ENCODE data around the gene ME1.
A peak's percentile ranks its signal among the peaks of the same experiment; 100 is the strongest.
"Not testable (repeated sequence)": the region's sequence is repeated elsewhere in the genome, so short reads cannot be mapped to it uniquely, and the experiment has no call there.

ME1 gene

GRCh38 chr6:83292900-83293843, 137.7 kb downstream of the ME1 start:
- TF ChIP-seq POLR2A (IDR thresholded peaks at IDR 0.05; ENCODE audit: low read length) (no peak), GATA1 (IDR thresholded peaks at IDR 0.05; ENCODE audit: low read depth, low read length) (no peak)
- DNase-seq, result no peak

- not testable (repeated sequence) for DNase-seq
These were observed 143.6 kb downstream of the ME1 start for GRCh38 chr6:83287298-83287697.

GRCh38 chr6:83285917-83286316, 144.9 kb downstream of the ME1 start:
- TF ChIP-seq POLR2A (IDR thresholded peaks at IDR 0.05; ENCODE audit: low read length) (no peak), GATA1 (IDR thresholded peaks at IDR 0.05; ENCODE audit: low read depth, low read length) (no peak)
- no peak for DNase-seq

GRCh38 chr6:83273596-83273995, 157.3 kb downstream of the ME1 start:
- no peak for DNase-seq
- TF ChIP-seq POLR2A (IDR thresholded peaks at IDR 0.05; ENCODE audit: low read length) (no peak), GATA1 (IDR thresholded peaks at IDR 0.05; ENCODE audit: low read depth, low read length) (no peak)

- DNase-seq, result peak in 1 of 2 experiments; percentile 7
- TF ChIP-seq GATA1 (IDR thresholded peaks at IDR 0.05; ENCODE audit: low read depth, low read length) (no peak), POLR2A (IDR thresholded peaks at IDR 0.05; ENCODE audit: low read length) (no peak)
These were observed 159.7 kb downstream of the ME1 start for GRCh38 chr6:83270971-83271719.

- no peak for DNase-seq
- no peak for TF ChIP-seq POLR2A (IDR thresholded peaks at IDR 0.05; ENCODE audit: low read length)
- TF ChIP-seq GATA1 (IDR thresholded peaks at IDR 0.05; ENCODE audit: low read depth, low read length), result no peak
These were observed 165.5 kb downstream of the ME1 start for GRCh38 chr6:83265384-83265783.

GRCh38 chr6:83260577-83260976, 170.3 kb downstream of the ME1 start:
- DNase-seq, result no peak
- TF ChIP-seq GATA1 (IDR thresholded peaks at IDR 0.05; ENCODE audit: low read depth, low read length) (no peak), POLR2A (IDR thresholded peaks at IDR 0.05; ENCODE audit: low read length) (no peak)

GRCh38 chr6:83258517-83258916, 172.3 kb downstream of the ME1 start:
- TF ChIP-seq GATA1 (IDR thresholded peaks at IDR 0.05; ENCODE audit: low read depth, low read length) (no peak), POLR2A (IDR thresholded peaks at IDR 0.05; ENCODE audit: low read length) (no peak)
- no peak for DNase-seq

GRCh38 chr6:83257791-83258190, 173.1 kb downstream of the ME1 start:
- DNase-seq, result no peak
- no peak for TF ChIP-seq POLR2A (IDR thresholded peaks at IDR 0.05; ENCODE audit: low read length)
- TF ChIP-seq GATA1 (IDR thresholded peaks at IDR 0.05; ENCODE audit: low read depth, low read length), result no peak

GRCh38 chr6:83256719-83257118, 174.1 kb downstream of the ME1 start:
- DNase-seq, result not testable (repeated sequence)

- DNase-seq, result no peak
- TF ChIP-seq POLR2A (IDR thresholded peaks at IDR 0.05; ENCODE audit: low read length), result no peak
- no peak for TF ChIP-seq GATA1 (IDR thresholded peaks at IDR 0.05; ENCODE audit: low read depth, low read length)
These were observed 178.1 kb downstream of the ME1 start for GRCh38 chr6:83252719-83253118.

GRCh38 chr6:83250235-83250634, 180.6 kb downstream of the ME1 start:
- no peak for DNase-seq
- TF ChIP-seq POLR2A (IDR thresholded peaks at IDR 0.05; ENCODE audit: low read length), result no peak
- no peak for TF ChIP-seq GATA1 (IDR thresholded peaks at IDR 0.05; ENCODE audit: low read depth, low read length)

GRCh38 chr6:83247471-83247870, 183.4 kb downstream of the ME1 start:
- TF ChIP-seq POLR2A (IDR thresholded peaks at IDR 0.05; ENCODE audit: low read length) (no peak), GATA1 (IDR thresholded peaks at IDR 0.05; ENCODE audit: low read depth, low read length) (no peak)
- DNase-seq, result no peak

- DNase-seq, result no peak
- TF ChIP-seq GATA1 (IDR thresholded peaks at IDR 0.05; ENCODE audit: low read depth, low read length) (no peak), POLR2A (IDR thresholded peaks at IDR 0.05; ENCODE audit: low read length) (no peak)
These were observed 199.7 kb downstream of the ME1 start for GRCh38 chr6:83231146-83231545.

- no peak for DNase-seq
These were observed 204.3 kb downstream of the ME1 start for GRCh38 chr6:83226517-83226916.

More at GRCh38 chr6:83226517-83226916, 204.3 kb downstream of the ME1 start:
- no peak for TF ChIP-seq POLR2A (IDR thresholded peaks at IDR 0.05; ENCODE audit: low read length)
